NCI-H2196 treated with DMSO at 0.1 percent for 48 hours (cell line): ENCODE data around the gene NLRP7.
"Not testable (repeated sequence)": the region's sequence is repeated elsewhere in the genome, so short reads cannot be mapped to it uniquely, and the experiment has no call there.

Experiments
- DNase-seq: peaks from one replicate; lab custom pipeline; 2025; ENCODE audit not compliant: unreplicated experiment; lab: John Stamatoyannopoulos, UW

Gene NLRP7

GRCh38 chr19:54919646-54920563 is 27.4 kb downstream of the NLRP7 start:
- DNase-seq, result not testable (repeated sequence)

DNA sequence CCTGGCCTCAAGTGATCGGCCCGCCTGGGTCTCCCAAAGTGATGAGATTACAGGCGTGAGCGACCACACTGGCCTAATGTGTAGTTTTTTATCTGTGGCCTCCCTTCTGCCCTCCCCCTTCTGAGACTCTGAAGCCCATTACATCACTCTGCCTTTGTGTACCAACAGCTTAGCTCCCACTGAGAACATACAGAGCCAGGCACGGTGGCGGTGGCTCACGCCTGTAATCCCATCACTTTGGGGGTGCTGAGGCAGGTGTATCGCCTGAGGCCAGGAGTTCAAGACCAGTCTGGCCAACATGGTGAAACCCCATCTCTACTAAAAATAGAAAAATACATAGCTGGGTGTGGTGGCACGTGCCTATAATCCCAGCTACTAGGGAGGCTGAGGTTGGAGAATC is 28.8 kb downstream of the NLRP7 start:
- DNase-seq, result no peak

GRCh38 chr19:54916822-54917221 is 30.5 kb downstream of the NLRP7 start:
- DNase-seq, result no peak

DNA sequence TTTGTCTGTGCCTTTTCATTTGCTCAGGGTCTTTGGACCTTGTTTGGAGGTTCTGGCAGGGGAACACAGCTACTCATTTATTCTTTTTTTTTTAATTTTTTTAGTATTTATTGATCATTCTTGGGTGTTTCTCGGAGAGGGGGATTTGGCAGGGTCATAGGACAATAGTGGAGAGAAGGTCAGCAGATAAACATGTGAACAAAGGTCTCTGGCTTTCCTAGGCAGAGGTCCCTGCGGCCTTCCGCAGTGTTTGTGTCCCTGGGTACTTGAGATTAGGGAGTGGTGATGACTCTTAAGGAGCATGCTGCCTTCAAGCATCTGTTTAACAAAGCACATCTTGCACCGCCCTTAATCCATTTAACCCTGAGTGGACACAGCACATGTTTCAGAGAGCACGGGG is 39.4 kb downstream of the NLRP7 start:
- not testable (repeated sequence) for DNase-seq

- no peak for DNase-seq
Measured at GRCh38 chr19:54906819-54907218, 40.5 kb downstream of the NLRP7 start.

- no peak for DNase-seq
Measured at GRCh38 chr19:54905803-54906511, 41.4 kb downstream of the NLRP7 start, which contains the start of gene NCR1. Gene NCR1, plus strand, starts transcription at chr19:54906148. Its CDS starts 40 bp downstream, at chr19:54906188.

DNA sequence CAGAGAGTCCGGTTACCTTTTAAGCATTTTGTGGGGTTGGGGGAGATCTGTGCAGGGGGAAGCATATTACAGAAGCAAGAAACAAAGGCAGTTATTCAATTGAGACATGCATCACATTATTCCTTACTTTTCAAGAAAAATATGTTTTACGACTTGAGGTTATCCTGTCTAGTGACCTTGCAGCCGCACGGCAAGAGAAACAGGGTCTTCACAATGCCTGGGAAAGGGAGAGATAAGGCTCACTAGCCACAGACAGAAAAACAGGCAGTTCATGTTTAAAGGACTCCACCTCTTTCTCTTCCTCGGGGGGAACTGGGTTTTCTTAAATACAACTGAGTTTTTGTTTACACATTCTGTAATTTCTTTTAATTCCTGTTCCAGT is 41.9 kb downstream of the NLRP7 start:
- no peak for DNase-seq

DNA sequence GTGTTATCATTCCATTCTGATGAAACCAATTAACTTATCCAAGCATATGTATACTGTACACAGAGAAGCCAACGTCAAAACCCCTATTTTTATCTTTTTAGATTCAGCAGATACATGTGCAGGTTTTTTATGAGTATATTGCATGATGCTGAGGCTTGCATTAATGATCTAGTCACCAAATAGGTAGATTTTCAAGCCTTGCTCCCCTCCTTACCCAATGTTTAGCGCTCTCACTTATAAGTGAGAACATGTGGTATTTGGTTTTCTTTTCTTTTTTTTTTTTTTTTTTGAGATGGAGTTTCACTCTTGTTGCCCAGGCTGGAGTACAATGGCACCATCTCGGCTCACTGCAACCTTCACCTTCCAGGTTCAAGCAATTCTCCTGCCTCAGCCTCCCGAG is 43.1 kb downstream of the NLRP7 start:
- not testable (repeated sequence) for DNase-seq

- DNase-seq, result no peak
Measured at GRCh38 chr19:54903303-54903702, 44.0 kb downstream of the NLRP7 start.

DNA sequence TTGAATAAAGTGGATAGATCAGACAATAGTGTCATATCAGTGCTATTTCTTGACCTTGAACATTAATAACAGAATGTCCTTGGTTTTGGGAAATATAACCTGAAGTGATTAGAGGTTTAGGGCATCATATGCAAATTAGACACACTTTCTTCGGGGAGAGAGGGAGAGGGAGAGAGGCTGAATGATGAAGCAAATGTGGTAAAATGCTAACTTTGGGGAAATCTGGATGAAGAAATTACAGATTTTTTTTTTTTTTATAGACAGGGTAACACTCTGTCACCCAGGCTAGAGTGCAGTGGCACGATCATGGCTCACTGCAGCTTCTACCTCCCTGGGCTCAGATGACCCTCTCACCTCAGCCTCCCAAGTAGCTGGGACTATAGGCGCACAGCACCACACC is 45.3 kb downstream of the NLRP7 start:
- no peak for DNase-seq

GRCh38 chr19:54901153-54901552 is 46.2 kb downstream of the NLRP7 start:
- DNase-seq, result not testable (repeated sequence)

DNA sequence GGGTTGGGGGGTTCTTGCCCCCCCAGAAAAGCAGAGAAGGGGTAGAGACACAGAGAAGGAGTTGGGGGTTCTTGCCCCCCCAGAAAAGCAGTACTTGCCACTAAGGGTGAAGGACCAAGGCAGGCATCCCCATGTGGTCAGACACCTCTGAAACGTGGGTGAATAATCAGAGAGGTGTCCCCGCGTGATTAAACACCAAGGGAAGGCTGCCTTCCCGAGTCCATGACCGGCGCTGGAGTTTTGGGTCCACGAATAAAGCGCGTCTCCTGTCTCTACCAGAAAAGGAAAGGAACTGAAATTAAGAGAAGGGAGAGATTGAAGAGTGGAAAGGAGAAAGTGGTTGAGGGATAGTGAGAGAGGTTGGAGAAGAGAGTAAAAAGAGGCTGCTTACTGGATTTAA is 47.7 kb downstream of the NLRP7 start:
- DNase-seq, result not testable (repeated sequence)

GRCh38 chr19:54898685-54899084 is 48.6 kb downstream of the NLRP7 start:
- not testable (repeated sequence) for DNase-seq

DNA sequence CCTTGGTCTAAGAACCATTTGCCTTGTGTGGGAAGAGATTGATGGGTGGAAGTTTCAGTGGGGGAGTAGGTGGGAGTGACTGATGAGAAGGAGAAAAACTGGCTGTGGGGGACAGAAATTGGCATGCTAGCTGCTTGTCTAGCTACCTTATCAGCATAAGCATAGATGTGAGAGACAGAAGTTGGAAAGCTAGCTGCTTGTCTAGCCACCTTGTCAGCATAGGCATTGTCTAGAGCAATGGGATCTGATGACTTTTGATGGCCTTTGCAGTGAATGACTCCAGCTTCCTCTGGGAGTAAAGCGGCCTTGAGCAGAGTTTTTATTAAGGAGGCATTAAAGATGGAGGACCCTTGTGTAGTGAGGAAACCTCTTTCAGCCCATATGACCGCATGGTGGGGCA is 51.3 kb downstream of the NLRP7 start:
- no peak for DNase-seq

DNA sequence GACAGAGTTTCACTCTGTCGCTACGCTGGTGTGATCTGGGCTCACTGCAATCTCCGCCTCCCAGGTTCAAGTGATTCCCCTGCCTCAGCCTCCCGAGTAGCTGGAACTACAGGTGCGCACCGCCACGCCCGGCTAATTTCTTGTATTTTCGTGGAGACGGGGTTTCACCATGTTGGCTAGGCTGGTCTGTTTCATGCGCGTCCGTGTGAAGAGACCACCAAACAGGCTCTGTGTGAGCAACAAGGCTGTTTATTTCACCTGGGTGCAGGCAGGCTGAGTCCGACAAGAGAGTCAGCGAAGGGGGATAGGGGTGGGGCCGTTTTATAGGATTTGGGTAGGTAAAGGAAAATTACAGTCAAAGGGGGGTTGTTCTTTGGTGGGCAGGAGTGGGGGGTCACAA is 53.2 kb downstream of the NLRP7 start:
- DNase-seq, result not testable (repeated sequence)

DNA sequence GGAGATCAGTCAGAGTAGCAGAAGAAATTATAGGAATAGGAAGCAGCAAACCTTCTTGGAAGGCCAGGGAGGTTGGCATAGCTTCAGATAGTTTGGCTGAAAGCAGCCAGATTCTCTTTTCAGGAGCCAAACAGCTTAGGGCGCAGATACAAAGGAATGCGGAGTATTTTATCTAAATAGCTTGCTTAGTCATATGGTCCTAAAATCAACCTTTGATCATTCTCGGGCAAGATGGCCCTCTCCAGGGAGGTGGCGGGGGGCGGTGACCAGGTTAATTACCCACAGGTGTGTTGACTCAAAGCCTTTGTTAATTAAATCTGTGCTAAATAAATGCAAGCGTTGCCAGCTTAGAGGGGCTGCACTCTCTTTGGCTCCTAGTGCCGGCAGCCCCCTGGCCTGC is 53.9 kb downstream of the NLRP7 start:
- no peak for DNase-seq

DNA sequence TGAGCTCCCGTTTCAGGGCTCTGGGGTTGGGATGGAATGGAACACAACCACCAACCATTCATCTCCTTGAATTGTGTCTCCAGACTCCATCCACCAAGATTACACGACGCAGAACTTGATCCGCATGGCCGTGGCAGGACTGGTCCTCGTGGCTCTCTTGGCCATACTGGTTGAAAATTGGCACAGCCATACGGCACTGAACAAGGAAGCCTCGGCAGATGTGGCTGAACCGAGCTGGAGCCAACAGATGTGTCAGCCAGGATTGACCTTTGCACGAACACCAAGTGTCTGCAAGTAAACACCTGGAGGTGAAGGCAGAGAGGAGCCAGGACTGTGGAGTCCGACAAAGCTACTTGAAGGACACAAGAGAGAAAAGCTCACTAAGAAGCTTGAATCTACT is 57.8 kb downstream of the NLRP7 start:
- no peak for DNase-seq

DNA sequence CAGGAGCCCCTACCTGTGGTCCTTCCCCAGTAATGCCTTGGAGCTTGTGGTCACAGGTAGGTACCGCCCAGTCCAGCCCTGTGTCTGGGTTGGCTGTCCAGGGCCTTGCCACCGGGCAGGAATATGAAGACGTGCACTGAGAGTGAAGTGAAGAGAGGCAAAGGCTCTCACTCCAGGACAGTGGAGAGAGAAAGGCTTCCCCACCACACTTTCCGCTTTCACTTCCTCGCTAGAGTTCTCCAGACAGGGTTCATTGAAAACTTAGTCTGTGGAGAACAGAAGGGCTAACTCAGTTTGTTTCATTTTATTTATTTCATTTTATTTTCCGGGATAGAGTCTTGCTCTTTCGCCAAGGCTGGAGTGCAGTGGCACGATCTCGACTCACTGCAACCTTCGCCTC is 59.1 kb downstream of the NLRP7 start:
- DNase-seq, result no peak

- DNase-seq, result no peak
Measured at GRCh38 chr19:54883228-54883627, 64.1 kb downstream of the NLRP7 start.

- DNase-seq, result no peak
Measured at GRCh38 chr19:54882758-54883157, 64.6 kb downstream of the NLRP7 start.

- no peak for DNase-seq
Measured at GRCh38 chr19:54881884-54882283, 65.4 kb downstream of the NLRP7 start.

DNA sequence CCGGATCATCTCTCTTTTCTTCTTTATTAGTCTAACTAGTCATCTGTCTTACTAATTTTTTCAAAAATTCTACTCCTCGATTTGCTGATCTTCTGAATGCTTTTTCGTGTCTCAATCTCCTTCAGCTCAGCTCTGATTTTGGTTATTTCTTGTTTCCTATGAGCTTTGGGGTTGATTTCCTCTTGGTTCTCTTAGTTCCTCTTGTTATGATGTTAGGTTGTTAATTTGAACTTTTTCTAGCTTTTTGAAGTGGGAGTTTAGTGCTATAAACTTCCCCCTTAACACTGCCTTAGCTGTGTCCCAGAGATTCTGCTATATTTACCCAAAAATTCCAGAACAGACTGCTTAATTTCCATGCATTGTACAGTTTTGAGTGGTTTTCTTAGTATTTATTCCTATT is 69.9 kb downstream of the NLRP7 start:
- DNase-seq, result no peak
